Measurements from ENCODE around the gene CBX4.
A peak's percentile ranks its signal among the peaks of the same experiment; 100 is the strongest.

Gene CBX4

GRCh38 chr17:79812353-79813258, 26.6 kb downstream of the CBX4 start:
- DNase-seq (ENCODE audit: low read depth, low spot score): no peak

- no peak for DNase-seq (ENCODE audit: low read depth, low spot score)
These were observed 27.3 kb downstream of the CBX4 start for GRCh38 chr17:79811868-79812352.

GRCh38 chr17:79811011-79811867, 28.0 kb downstream of the CBX4 start:
- DNase-seq (ENCODE audit: low read depth, low spot score): no peak

GRCh38 chr17:79810130-79811010, 28.9 kb downstream of the CBX4 start:
- DNase-seq (ENCODE audit: low read depth, low spot score): peak; percentile 85

GRCh38 chr17:79809530-79810129, 29.6 kb downstream of the CBX4 start:
- no peak for DNase-seq (ENCODE audit: low read depth, low spot score)

DNA sequence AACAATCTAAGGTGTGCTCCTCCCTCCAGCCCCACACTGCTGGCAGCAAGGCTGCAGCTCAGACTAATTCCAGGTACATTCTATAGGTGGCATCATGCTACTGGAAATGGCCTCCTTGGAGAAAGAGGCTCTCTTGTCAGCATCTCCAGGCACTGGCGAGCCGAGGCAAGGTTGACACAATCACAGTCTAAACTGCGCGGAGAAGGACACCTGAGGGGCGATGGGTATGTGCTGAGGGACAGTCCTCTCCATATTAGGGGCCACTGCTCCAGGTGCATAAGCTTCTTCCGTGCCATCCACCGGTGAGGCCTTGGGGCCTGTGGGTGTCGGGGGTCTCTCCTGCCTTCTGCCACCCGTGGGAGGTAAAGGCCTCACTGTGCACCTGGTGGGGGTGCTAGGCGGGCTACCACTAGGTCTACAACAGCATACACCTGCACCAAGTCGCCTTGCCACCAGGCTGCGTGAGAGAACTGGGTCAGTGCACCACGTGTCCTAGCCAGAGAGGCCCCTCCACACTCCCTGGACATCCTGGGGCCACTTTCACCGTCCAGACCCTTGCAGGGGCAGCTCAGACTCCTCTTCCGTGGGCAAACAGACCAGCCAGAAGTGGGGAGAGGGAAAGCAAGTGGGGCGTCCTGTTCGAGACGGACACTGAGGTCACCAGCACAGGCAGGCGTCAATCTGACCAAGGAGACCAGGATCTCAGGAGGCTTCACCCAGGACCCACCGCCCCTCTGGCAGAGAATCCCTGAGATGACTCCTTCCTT, 30.3 kb downstream of the CBX4 start:
- DNase-seq (ENCODE audit: low read depth, low spot score): peak; percentile 70

DNA sequence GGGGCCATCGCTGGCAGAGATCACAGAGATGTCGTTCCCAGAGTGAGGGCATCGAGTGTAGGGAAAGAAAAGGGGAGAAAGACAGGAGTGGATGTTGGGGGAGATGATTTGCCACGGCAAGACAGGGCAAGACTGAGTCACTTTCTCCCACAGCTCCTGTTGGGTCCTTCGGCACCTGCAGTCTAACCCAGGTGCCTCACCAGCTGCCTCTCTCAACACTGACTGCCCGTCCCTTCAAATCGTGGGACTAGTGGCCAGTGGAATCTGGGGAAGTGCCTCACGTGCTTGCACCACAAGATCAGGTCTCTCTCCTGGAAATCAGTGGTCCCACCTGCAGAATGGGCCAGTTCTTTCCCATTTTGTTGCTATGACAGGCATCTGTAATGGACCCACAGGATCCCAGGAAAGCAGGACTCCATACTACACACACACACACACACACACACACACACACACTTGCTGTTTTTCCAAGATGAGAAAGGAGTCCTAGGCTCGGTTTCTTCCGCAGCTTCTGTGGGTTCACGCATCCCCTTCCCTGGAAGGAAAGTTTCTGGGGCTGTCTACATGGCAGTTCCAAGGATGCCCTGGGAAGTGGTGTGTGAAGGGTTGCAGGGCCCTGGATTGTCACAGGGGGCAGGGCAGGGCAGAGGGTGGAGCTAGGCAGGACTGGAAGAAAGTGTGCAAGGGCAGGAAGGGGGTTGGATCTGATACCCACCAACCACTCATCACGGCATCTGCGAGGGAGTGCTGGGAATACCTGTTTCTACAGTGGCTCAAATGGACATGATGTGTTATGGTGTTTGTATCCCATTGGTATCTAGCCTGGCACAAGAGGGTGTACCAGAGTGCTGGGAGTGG, 32.1 kb downstream of the CBX4 start:
- no peak for DNase-seq (ENCODE audit: low read depth, low spot score)

- DNase-seq (ENCODE audit: low read depth, low spot score): no peak
These were observed 32.8 kb downstream of the CBX4 start for GRCh38 chr17:79806446-79806760.

DNA sequence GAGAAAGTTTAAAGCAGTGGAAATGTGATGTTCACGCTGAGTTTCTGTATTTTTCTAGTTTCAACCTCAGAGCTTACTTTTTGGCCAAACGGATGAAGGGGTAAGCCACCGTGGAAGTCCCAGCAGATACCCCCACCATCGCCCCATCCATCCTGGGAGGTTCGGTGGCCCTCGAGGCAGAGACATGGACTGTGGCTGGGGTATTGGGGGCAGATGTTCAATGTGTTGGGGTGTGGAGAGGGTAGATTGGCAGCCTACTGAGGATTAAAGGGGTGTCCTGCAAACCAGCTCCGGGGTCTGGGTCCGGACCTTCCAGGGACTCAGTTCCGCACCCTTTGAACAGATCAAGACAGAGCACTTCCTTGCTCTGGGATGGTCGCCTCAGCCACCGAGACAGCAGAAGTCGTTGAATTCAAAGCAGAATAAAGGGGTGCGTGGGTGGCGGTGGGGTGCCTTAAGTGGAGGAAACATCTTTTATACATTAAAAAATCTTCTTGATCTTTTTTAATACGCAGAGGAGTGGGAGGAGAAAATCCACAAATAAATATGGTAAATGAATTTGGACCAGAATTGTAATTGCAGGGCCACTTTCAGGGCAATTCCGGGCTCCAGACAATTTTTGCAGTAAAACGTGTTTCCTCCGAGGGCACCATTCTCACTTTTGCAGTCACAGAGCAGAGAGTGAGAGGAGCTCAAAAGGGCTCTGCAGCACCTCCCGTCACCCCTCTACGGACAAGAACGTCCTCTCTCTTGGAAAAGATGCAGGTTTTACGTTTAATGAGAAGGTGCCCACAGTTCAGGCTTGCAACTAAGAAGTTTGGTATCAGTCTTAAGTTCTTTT, 34.2 kb downstream of the CBX4 start:
- DNase-seq (ENCODE audit: low read depth, low spot score): no peak

DNA sequence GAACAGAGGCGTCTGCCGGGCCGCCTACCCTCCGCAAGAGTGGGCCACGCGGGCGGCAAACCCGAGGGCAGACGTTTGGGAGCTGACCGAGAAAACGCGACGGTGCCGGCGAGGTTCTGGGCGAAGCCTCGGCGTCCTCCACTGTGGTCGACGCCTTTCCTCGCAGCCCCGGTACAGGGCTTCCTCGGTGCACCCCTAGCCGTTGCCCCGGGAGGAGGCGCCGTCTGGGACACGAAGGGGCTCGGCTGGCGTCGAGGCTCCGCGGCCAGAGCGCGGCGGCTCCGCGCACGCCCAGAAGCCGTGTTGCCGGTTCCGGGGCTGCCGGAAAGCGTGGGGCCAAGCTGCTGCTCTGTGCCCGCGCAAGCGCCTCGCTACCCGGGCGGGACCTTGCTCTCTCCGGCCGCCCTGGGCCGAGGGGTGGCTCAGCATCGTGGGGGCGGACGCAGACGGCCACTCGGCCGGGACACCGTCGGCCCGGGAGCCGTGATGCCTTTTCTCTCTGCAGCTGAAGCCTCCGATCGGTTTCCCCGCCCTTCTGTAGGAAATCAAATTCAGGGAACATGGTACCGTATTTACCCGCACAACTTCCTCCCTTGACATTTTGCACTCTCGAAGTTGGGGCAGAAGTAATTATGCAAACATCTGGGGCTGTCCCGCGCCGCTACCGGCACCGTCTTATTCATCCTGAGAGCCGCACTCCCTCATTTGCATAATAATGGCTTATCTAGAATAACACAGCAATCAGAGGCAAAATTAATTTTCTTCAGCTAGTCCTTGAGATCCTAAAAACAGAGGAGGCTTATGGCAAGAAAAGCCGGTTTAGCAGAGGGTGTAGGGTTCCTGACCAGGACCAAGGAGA, 35.0 kb downstream of the CBX4 start:
- no peak for DNase-seq (ENCODE audit: low read depth, low spot score)

- no peak for DNase-seq (ENCODE audit: low read depth, low spot score)
These were observed 35.7 kb downstream of the CBX4 start for GRCh38 chr17:79803421-79803996.

GRCh38 chr17:79802736-79803420, 36.4 kb downstream of the CBX4 start:
- DNase-seq (ENCODE audit: low read depth, low spot score): no peak

GRCh38 chr17:79802039-79802735, 37.1 kb downstream of the CBX4 start:
- DNase-seq (ENCODE audit: low read depth, low spot score): no peak

DNA sequence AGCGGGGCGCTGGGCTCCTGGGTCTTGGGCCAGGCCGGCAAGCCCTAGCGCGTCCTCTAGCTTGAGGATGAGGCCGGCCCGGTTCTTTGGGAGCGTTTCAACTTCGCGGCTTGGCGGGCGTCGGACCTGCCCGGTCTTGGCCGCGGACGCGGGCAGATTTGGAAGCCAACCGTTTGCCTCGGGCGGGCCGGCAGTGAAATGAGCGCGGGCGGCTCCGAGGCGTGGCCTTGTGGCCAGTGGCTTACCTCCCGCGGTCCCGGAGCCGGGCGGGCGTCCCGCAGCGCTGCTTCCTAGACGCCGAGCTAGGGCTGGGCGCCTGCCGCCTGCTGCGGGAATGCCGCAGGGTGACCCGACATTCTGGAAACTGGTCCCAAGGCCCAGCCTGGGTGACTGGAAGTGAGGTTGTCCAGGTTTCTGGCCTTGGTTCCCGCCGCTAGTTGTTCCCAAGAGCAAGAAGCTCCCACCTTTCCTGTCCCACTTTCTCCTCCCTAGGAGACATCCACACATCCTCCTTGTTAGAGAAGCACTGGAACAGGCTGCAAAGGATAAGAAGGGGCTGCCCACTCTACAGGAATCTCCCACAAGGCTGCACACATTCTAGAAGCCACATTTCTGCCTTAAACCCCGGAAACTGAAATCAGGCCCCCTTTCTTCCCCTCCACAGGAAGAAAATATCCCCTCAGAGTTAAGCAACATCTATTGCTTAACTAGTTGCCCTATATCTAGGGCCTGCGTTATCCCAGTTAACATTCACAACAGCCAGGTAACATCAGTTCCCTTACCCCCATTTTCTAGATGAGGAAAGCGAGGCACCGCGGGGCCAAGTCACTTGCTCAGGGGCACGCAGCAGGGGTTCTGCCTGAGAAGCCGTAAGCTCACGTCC, 37.8 kb downstream of the CBX4 start:
- no peak for DNase-seq (ENCODE audit: low read depth, low spot score)
